HFF-Myc (cell line): Measurements from ENCODE around the gene HAGHL.

Source experiments
- DNase-seq: peaks from one replicate; pipeline ENCODE4 v3.0.0-alpha.2; 2011; ENCODE audit warnings: low read depth; ENCODE audit errors: extremely low read depth
- H3K4me3 ChIP-seq: replicated peaks from 2 replicates; pipeline ENCODE4 v1.5.1; 2011; ENCODE audit warnings: low read depth, mild to moderate bottlenecking, control low read depth, low read length
- TF ChIP-seq, protein P1 (sequence below): IDR thresholded peaks from 2 replicates; pipeline ENCODE4 v1.5.1; 2012; ENCODE audit warnings: mild to moderate bottlenecking, low read depth, low read length, control low read depth; ENCODE audit errors: missing control alignments

The HAGHL gene

DNA sequence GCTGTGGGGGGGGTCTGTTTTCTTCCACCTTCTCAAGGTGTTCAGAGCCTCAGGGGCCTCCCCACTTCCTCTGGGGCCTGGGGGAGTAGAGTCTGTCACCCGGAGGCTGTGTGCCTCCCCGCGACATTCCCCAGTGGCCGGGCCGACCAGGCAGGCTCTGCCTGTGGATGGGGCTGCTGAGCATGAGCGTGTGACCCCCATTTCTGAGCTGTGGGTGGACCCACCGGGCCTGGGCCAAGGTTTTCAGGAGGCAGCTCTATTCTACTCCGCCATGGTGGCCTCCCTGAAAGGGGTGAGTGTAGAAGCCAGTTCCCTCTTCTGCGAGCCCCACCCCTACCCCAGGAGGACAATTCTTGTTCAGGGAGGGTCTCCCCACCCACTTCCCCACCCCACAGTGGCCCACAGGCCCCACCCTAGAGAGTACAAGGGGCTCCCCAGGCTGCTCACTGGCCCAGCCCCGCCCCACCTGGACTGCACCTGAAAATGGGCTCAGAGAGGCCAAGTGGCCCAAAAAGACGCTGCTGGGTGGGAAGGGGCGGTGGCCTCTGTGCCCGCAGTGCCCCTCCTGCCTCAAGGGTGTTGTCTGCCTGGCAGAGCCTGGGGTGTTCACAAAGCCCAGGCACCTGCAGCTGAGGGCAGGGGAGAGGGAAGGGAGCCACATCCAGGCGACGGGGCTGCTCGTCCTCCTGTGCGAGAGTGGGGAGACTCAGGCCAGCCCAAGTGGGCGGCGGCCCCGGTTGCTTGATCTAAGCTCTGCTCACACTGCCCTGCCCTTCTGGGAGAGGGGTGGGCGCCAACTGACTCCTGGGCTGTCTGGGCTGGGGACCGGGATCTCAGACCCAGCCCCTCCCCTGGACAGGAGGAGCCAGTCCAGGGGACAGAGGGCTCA, 35.0 kb downstream of the HAGHL start:
- H3K4me3 ChIP-seq: no peak overlapping the region
- TF ChIP-seq, protein P1, sequence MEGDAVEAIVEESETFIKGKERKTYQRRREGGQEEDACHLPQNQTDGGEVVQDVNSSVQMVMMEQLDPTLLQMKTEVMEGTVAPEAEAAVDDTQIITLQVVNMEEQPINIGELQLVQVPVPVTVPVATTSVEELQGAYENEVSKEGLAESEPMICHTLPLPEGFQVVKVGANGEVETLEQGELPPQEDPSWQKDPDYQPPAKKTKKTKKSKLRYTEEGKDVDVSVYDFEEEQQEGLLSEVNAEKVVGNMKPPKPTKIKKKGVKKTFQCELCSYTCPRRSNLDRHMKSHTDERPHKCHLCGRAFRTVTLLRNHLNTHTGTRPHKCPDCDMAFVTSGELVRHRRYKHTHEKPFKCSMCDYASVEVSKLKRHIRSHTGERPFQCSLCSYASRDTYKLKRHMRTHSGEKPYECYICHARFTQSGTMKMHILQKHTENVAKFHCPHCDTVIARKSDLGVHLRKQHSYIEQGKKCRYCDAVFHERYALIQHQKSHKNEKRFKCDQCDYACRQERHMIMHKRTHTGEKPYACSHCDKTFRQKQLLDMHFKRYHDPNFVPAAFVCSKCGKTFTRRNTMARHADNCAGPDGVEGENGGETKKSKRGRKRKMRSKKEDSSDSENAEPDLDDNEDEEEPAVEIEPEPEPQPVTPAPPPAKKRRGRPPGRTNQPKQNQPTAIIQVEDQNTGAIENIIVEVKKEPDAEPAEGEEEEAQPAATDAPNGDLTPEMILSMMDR: no peak
- no peak for DNase-seq

DNA sequence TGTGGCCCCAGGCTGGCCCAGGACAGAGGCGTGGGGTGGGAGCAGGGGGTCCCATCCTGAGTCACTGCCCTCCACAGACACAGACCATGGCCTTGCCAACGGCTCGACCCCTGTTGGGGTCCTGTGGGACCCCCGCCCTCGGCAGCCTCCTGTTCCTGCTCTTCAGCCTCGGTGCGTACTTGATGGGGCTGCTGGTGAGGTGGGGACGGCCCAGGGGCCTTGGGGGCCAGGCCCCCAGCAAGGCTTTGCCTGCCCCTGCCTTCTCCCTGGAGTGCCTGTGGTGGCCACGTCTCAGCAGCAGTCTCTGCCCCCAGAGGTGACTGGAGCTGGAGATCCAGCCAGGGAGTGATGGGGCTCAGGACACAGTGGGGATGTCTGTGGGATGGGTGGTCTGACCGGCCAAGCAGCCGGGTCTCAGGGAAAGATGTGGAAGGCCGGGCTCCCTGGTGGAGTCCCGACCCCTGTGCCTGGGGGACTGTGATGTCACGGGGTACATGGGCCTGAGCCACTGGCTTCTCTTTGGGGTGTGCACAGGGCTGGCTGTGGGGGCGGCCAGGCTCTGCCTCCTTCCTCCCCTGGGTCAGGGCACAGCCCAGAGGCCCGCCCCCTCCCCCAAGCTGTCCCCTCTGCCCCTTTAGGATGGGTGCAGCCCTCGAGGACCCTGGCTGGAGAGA, 35.8 kb downstream of the HAGHL start:
- no peak for DNase-seq
- no peak overlapping the region for H3K4me3 ChIP-seq

DNA sequence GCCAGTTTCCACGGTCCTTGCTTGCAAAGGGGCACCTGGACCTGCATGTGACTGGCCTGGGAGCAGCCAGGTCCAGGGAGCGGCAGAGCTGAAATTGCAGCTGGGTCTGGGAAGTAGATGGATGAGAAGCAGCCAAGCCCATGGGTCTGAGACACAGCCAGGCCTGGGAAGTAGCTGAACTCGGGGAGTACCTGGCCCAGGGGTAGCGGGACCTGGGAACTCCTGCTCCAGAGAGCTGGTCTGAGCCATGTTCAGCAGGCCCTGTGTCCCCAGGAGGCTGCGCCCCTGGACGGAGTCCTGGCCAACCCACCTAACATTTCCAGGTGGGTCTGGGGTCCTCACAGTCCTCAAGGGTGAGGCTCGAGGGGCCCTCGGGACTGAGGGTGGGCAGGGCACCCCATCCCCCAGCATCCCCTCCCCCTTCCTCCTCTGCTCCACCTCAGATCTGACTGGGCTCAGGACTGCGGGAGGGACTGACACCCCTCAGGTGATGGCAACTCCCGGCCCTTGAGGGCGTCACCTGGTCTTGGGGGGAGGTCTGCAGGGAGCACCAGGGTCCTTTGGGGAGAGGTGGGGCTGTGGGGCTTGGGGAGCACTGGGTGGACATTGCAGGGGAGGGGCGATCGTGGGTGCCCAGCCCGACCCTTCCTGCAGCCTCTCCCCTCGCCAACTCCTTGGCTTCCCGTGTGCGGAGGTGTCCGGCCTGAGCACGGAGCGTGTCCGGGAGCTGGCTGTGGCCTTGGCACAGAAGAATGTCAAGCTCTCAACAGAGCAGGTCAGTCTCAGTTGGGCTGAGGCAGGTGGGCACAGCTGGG, 36.7 kb downstream of the HAGHL start:
- DNase-seq: no peak
- TF ChIP-seq, protein P1: no peak
- no peak overlapping the region for H3K4me3 ChIP-seq

More for the DNA sequence above, 35.8 kb downstream of the HAGHL start:
- TF ChIP-seq, protein P1: no peak

DNA sequence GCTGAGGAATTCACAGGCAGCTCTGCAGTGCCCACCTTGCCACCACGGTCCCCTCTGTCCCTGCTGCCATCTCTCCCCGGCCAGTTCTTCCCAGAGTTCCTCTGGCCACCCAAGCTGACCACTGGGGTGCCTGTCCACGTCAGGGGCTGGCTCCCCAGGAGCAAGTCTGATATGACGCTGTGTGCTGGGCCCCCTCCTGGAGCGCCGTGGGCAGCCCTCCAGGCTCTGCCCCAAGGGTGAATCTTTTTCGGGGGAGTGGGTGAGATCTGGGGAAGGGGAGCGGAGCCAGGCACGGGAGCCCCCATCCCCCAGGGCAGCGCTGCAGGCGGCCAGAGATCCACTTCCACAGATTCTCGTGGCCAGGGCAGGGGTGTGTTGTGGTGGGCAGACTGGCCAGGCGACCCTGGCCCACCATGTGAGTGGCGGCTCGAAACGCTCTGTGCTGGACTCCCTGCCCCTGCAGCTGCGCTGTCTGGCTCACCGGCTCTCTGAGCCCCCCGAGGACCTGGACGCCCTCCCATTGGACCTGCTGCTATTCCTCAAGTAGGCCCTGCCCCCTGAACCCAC, 37.4 kb downstream of the HAGHL start:
- TF ChIP-seq, protein P1: no peak
- no peak for DNase-seq
- no peak overlapping the region for H3K4me3 ChIP-seq

DNA sequence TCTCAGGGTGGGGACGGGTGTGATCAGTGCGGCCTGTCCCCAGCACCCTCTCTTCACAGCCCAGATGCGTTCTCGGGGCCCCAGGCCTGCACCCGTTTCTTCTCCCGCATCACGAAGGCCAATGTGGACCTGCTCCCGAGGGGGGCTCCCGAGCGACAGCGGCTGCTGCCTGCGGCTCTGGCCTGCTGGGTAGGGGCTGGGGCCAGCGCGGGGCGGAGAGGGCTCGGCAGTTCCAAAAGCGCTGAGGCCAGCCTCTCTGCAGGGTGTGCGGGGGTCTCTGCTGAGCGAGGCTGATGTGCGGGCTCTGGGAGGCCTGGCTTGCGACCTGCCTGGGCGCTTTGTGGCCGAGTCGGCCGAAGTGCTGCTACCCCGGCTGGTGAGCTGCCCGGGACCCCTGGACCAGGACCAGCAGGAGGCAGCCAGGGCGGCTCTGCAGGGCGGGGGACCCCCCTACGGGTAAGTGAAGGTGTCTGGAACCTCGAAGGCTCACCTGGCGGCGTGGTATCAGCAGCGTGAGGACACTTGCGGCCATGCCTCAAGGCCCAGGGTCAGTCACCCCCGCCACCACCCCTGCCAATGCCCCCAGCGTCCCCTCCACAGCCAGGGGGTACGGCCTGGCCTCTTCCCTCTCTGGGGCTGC, 38.1 kb downstream of the HAGHL start:
- TF ChIP-seq, protein P1: no peak
- no peak for DNase-seq
- no peak overlapping the region for H3K4me3 ChIP-seq

DNA sequence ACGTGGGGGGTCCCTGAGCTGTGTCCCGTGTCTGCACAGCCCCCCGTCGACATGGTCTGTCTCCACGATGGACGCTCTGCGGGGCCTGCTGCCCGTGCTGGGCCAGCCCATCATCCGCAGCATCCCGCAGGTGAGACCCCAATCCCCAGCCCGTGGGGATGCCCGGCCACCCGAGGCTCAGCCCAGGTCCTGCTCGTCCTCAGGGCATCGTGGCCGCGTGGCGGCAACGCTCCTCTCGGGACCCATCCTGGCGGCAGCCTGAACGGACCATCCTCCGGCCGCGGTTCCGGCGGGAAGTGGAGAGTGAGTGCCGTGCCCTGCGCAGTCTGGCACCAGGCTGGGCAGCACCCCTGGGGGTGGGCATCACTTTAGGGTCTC, 38.6 kb downstream of the HAGHL start:
- DNase-seq: no peak
- TF ChIP-seq, protein P1: no peak

More for the DNA sequence above, 38.6 kb downstream of the HAGHL start:
- H3K4me3 ChIP-seq: no peak overlapping the region
